Measurements from ENCODE around the gene SOCS3. TPM values are rescaled to one million over a fixed set of nuclear protein-coding genes. Genes with fewer than 3 reads are reported as not detected.
"Not testable (repeated sequence)": the region's sequence is repeated elsewhere in the genome, so short reads cannot be mapped to it uniquely, and the experiment has no call there.

Gene SOCS3
- polyA plus RNA-seq, 3 donors, result 10.5 to 30.6 (median 11.5) TPM

DNA sequence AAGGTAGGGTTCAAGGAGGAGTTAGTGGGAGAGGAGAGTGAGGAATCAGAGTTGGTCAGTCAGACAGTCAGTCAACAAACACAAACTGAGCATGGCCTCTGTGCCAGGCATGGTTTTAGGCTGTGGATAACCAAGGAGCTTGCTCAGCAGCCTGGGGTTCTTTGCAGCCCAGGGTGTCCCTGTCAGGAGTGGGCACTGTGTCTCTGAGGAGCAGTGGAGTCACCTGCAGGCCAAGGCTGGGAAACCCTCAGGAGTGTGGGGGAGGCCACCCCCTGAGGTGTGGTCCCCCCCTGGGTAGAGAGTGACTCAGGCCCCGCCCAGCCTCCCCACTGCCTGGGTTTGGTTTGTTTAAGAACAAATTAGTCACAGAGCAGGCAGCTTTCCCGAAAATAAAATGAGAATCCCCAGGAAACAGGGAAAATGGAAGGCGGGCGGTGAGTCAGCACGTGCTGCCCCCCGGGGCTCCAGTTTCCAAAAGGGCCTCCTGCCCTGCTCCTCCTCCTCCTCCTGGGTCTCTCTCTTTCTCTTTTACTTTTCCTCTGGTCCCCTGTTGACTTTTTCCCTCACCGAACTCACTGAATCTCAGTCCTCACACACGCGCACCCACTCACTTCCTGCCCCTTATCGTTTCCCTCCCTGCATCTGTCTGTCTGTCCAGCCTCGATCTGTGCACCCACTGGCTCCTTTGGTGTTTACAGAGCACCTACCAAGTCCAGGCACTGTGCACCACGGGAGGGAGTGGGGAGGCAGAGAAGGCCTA, 44.3 kb downstream of the SOCS3 start:
- DNase-seq (ENCODE audit: low read depth in 3 of 3, low spot score in 2 of 3), result no peak

DNA sequence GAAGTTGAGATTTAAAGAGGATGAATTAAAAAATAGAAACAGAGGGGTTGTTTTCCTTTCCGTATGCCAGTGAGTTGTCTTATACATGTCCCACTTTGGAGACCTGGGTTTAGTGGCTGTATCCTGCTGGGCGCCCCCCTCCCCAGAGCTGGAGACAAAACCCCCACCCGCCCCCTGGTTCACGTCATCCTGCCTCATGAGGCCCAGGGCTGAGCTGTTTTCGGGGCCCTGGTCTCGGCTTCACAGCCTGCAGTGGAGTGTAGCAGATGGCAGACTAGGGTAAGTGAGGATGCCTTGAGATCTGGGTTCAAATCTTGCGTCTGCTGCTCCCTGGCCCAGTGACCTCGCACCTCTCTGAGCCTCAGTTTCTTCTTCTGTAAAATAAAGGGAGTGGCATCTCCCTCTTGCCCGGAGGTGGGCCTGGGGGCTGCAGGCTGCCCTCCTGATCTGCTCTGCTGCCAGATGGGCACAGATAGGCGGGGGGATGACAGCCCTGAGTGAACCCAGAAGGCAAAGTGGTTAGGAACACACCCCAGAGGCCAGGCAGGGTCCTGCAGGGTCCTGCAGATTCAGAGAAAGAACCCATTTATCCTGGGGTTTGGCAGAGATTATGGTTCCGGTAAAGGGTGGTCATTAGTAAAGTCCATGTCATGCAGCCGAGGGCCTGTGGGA, 45.1 kb downstream of the SOCS3 start:
- no peak for DNase-seq (ENCODE audit: low read depth in 3 of 3, low spot score in 2 of 3)

DNA sequence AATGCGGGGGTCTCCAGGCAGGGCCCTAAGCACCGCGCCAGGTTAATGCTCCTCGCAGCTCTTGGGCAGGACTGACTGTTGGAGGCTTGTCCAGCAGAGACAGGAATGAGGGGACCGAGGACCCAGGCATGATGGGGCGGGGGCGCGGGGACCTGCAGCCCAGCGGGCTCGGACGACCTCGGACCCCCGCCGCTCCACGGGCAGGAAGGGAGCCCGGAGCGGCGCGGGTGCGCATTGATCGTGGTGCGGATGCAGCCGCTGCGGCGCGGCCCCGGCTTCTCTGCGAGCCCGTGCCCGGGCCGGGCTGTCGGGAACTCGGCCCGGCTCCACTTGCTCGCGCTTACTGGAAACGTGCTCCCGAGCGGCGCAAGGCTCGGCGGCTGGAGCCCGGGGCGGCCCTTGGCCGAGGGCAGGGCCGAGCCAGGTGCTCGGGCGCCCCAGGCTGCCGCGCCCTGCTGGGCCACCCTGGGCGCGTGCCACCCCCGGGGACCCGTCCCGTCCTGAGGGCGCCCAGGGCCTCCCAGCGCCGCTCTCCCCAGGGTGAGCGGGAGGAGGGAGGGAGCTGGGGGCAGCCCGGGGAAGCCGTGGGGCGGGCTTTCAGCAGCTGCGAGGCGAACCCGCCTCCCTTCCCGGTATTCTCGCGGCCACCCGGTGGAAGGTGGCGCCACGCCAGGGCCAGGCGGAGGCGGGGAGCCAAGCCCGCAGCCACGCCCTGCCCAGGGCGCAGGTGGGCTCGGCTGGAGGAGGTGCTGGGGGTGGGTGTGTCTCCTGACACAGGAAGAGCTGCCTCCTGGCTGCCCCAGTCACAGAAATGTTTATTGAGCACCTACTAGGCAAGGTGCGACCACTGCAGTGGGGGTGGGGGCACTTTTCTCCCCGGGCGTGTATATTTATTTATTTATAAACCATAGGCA, 45.9 kb downstream of the SOCS3 start:
- DNase-seq (ENCODE audit: low read depth in 3 of 3, low spot score in 2 of 3), result peak in 1 of 3 donors; percentile 53

DNA sequence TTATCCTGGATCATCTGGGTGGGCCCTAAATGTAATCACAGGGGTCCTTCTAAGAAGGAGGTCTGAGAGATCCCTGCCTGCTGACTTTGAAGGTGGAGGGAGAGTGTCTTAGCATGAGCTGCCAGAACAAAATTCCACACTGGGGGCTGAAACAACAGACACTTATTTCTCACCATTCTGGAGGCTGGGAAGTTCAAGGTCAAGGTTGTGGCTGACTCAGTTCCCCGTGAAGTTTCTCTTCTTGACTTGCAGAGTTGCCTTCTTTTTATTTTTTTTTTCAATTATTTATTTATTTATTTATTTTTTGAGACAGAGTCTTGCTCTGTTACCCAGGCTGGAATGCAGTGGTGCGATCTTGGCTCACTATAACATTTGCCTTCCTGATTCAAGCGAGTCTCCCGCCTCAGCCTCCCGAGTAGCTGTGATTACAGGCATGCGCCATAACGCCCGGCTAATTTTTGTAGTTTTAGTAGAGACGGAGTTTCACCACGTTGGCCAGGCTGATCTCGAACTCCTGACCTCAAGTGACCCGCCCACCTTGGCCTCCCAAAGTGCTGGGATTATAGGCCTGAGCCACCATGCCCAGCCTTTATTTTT, 50.1 kb downstream of the SOCS3 start:
- DNase-seq (ENCODE audit: low read depth in 3 of 3, low spot score in 2 of 3), result not testable (repeated sequence)

DNA sequence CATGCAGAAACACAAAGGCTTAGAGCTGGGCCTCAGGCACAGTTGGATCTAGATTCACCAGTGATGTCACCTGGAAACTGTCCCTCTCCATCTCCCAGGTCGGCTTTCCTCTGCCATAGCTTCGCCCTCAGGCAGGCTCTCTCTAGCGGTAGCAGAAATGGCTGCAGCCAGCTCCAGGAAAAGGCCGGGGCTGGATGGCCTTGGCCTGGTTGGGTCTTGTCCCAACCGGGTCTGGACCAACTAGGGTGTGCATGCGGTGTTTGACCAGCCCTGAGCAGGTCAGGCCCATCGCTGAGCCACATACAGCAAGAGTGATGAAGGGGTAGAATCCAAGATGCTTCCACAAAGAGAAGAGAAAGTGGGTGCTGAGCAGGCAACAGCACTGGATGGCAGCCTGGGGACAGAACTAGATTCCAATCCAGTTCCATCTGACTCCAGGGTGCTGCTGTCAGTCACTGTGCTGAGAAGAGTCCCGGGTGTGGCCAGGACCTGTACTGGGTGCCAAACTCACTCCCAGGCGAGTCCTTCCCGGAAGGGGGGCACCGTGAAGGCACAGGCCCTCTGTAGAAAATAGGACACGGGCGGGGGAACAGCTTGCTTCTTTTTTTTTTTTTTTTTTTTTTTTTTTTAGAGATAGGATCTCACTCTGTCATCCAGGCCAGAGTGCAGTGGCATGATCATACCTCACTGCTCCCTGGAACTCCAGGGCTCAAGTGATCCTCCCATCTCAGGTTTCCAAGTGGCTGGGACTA, 51.8 kb downstream of the SOCS3 start:
- DNase-seq (ENCODE audit: low read depth in 3 of 3, low spot score in 2 of 3), result no peak

DNA sequence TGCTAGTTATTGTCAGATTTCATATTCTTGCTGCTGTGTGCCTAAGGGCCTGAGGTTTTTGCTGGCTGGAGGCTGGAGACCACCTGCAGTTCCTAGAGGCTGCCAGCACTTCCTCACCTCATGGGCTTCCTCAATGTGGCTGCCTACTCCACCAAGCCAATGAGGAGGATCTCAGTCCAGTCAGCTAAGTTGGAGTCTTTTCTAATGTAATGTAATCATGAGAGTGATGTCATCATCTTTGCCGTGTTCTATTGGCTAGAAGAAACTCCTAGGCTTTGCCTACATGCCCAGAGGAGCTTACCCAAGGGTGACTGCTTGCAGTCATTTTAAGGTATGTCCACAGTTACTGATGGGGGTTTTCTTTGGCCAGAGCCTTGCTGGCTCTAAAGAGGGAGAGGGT, 53.0 kb downstream of the SOCS3 start:
- DNase-seq (ENCODE audit: low read depth in 3 of 3, low spot score in 2 of 3), result no peak

Other genes with a start within 250 kb of the SOCS3 start
- gene TMC6, start 231.3 kb downstream of the SOCS3 start, polyA plus RNA-seq (ENCODE audit: insufficient read length in 3 of 3), result 10 to 100 TPM; 13.4 to 20.1 (median 17.4) TPM
- 1 to 10 TPM in 2 of 3 donors, under 1 TPM in 1; 0.97 to 1.7 (median 1.5) TPM for gene TMC8, start 229.3 kb downstream of the SOCS3 start, polyA plus RNA-seq (ENCODE audit: insufficient read length in 3 of 3)
- gene C17orf99, start 213.7 kb downstream of the SOCS3 start, polyA plus RNA-seq (ENCODE audit: insufficient read length in 3 of 3), result under 1 TPM; 0.06 to 0.26 (median 0.19) TPM
- 10 to 100 TPM; 49.8 to 67.7 (median 56.9) TPM for gene SYNGR2, start 191.5 kb downstream of the SOCS3 start, polyA plus RNA-seq (ENCODE audit: insufficient read length in 3 of 3)
- 10 to 100 TPM; 23.2 to 25.3 (median 24.6) TPM for gene TK1, start 173.0 kb downstream of the SOCS3 start, polyA plus RNA-seq (ENCODE audit: insufficient read length in 3 of 3)
- 10 to 100 TPM; 59.5 to 64.2 (median 60.5) TPM for gene AFMID, start 172.7 kb downstream of the SOCS3 start, polyA plus RNA-seq (ENCODE audit: insufficient read length in 3 of 3)
- 10 to 100 TPM; 23.7 to 28.6 (median 25.2) TPM for gene BIRC5, start 145.8 kb downstream of the SOCS3 start, polyA plus RNA-seq (ENCODE audit: insufficient read length in 3 of 3)
- gene TMEM235, start 128.4 kb downstream of the SOCS3 start, polyA plus RNA-seq (ENCODE audit: insufficient read length in 3 of 3), result not detected
- gene PGS1, start 18.6 kb upstream of the SOCS3 start, polyA plus RNA-seq (ENCODE audit: insufficient read length in 3 of 3), result 10 to 100 TPM; 38.8 to 41.3 (median 39.1) TPM
- 1 to 10 TPM; 1.5 to 1.7 (median 1.7) TPM for gene DNAH17, start 217.3 kb upstream of the SOCS3 start, polyA plus RNA-seq (ENCODE audit: insufficient read length in 3 of 3)